GM19099 (cell line): Measurements from ENCODE around the gene THSD7B.

Source experiments
- POLR2A ChIP-seq: IDR thresholded peaks from 3 replicates; pipeline ENCODE4 v1.6.1; 2011; ENCODE audit warnings: low read depth; ENCODE audit not compliant: insufficient read length; ENCODE audit errors: extremely low read depth

Gene THSD7B

DNA sequence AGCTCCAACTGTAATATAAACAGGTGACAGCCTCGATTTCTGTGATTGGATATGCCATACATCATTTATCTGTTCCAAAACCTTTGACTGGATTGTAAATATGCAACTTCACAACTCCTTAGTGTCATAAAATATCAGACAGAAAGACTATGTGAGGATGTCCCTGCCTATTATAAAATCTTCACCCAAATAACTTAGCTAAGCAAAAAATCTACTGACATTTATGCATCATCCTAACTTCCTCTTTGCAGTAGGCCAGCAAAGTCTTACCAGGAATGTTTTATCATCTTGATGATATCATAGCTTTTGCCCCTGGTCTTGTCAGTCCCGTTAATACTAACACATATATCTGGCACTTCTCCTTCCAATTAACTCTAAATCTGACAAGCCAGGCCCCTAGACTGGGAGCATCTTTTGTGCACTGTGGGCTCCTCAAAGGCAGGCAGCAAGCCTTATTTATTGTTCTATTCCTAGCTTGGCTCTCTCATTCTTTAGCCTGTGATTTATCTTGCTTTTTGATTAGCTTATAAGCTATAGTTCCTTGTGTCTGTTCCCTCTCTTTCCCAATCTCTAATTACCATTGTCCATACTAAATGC is 842.5 kb downstream of the THSD7B start:
- TF ChIP-seq POLR2A: no peak

DNA sequence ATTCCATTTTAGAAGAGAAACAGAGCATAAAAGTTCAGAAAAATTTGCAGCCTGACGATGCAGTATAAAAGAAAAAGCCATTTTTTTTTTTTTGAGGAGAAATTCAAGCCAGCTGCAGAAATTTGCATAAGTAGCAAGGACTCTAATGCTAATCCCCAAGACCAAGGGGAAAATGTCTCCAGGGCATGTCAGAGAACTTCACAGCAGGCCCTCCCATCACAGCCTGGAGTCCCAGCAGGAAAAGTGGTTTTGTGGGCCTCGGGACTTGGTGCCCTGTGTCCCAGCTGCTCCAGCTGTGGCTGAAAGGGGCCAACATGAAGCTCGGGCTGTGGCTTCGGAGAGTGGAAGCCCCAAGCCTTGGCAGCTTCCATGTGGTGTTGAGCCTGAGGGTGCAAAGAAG is 873.6 kb downstream of the THSD7B start:
- TF ChIP-seq POLR2A: no peak

DNA sequence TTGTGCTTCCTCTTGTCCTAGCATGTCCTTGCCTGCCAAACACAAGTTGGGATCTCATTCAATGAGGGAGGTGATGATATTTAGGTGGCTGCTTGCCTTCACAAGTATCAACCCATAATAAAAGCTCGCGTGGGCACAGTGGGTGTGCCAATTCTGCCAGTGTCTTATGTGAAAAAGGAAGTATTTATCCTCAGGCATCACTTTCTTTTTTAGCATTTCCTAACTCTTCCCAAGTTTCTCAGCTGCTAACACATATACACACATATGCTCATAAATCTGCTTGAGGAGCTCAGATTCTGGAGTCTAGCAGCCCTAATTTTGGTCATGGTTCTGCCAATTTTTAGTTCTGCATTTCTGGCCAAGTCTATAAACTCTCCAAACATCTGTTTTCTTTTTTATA is 879.4 kb downstream of the THSD7B start:
- TF ChIP-seq POLR2A: no peak

DNA sequence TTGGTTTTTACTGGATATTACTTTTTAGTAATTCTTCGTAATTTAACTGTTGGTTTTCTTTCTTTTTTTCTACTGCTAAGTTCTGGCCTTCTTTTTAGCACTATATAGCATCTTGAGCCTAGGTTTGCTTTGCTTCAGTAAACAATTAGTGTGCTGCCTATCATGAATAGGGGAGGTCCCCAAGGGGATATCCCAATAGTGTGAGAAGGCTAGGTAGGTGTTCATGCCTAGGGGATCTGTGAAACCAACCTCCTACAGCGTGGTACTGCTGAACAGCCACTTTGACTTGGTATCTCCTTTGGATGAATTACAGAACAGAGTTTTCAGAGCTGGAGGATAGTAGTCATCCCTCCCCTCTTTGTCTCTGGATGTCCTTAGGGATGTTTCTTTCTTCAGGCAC is 888.7 kb downstream of the THSD7B start:
- TF ChIP-seq POLR2A: no peak

DNA sequence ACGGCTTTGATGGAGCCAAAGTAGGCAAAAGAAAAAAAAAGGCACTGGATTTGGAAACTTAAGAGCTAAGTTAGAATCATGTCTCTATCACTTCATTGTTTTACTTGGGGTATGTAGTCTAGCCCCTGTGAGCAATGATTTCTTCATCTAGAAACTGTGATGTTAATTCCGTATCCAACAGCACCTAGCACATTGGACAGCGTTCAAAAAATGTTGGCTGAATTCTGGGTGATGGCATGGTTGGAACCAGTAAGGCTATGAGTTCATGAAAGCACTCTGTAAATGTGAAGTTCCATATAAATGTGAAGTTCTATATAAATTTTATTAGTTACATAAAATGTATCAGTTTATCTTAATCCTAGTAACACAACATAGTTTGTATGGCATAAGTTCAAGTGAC is 890.5 kb downstream of the THSD7B start:
- no peak for TF ChIP-seq POLR2A

DNA sequence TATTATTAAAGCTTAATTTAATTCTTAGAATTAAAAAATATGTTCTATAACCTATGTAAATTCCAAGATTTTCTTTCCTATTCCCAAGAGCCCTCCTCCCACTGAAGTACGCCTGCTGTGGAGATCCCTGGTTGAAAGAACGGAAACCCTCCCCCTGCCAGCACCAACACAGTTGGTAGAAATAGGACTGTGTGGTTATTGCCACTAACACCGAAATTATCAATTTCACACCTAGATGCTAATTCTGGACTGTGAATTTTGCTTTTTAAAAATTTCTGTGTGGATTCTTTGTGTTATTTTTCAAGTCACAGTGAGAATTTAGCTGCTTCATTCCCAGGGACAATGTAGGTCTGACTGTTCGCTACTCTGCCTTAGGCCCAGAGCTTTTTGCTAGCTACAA is 893.1 kb downstream of the THSD7B start:
- TF ChIP-seq POLR2A: no peak

DNA sequence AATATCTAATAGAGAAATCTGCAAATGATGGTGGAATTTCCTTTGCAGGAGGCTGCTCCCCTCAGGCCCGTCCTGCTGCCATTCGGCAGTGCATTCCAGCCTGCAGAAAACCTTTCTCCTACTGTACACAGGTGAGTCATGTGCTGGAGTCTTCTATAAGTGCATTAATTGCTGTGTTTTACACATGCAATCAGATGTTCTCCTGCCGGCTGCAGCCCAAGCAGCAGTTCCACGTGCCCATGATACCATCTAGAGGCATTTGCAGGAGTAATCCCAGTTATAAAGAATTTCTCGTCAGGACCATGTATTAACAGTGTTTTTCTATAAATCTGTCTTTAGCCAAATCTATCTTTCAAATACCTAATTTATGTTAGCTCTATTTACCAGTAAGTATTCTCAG is 894.3 kb downstream of the THSD7B start:
- TF ChIP-seq POLR2A: no peak

DNA sequence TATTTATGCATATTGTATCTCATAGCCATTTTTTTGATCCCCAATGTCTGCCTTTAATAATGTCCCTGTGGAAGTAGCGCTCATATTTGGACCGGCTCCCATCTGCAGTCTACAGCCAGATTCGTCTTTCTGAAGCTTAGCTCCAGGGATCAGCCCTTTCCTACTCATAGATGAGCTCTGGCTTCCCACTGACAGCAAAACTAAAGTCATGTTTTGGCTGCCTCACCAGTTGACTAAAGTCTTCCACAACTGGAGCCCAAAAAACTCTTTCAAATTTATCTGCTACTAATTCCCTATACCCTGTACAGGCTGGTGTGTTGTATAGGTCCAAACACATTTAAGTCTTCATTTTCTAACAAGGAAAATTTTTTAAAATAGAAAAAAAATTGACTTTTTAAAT is 904.8 kb downstream of the THSD7B start:
- TF ChIP-seq POLR2A: no peak

DNA sequence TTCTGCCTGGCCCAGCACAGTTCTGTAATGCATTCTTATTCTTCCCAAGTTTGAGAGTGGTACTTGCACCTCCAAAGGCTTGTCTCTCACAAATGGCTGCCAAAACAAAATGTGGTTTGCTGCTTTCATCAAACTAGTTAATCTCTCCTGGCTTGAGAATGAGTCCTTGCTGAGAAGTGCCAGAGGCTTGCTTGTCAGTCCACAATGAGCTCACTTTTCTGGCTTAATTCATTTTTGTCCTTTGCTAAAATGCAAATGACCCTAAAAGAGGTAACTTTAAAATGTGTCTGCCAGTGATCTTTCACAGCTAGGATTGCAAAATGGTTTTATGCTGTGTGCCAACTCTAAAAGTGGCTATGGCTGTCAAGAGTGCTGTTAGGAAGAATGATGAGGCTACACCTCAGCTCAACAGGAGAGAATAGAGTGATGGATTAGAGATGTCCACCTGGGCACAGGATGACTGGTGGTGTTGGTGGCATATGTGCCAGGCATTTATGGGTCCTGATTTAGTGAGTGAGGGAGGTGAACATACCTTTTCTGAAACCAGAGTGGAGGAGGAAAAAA is 907.7 kb downstream of the THSD7B start:
- TF ChIP-seq POLR2A: no peak

DNA sequence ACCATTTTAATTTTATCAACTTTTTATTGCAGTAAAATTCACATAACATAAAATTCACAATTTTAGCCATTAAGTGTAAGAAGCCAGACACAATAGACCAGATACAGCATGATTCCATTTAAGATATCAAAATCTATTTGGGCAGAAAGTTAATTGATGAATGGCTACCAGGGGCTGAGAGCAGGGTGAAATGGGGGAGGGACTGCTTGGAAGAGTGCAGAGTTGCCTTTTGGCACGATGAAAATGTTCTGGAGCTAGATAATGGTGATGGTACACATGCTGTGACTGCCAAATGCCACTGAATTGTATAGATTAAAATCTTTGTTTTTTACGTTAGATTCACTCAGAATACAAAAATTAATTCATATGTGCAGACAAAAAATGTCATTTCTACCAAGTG is 909.6 kb downstream of the THSD7B start:
- no peak for TF ChIP-seq POLR2A

DNA sequence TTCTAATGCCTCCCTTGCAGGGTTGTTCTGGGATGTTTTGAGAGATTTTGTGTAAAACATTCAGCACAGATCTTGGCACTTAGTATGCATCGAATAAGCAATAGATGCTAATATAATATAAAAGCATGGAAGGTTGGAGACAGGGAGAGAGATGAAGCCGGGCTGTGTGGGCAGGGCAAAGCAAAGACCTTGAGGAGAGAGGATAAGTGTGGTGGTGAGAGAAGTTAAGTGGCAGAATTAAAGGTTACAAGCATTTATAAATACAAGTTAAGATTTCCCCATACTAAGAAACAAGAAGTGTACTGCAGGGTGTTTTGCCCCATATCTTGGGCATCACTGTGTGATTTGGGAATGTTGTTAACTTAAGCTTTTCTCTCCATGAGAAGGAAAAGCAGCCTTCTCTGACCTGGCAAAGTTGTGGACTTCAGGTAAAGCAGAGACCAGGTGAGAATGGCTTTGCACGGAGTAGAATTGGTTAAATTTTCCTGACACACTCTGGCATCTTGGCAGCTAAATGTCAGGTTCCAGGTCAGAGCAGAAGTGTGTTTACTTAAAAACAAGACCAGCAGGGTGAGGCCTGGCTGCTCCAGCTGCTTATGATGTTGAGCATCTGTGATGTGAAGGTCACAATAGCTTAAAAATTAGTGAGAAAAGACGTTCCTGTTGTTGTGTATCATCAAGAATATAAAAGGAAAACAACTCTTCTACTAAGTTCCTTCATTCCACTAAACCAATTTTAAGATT is 910.4 kb downstream of the THSD7B start:
- TF ChIP-seq POLR2A: no peak

DNA sequence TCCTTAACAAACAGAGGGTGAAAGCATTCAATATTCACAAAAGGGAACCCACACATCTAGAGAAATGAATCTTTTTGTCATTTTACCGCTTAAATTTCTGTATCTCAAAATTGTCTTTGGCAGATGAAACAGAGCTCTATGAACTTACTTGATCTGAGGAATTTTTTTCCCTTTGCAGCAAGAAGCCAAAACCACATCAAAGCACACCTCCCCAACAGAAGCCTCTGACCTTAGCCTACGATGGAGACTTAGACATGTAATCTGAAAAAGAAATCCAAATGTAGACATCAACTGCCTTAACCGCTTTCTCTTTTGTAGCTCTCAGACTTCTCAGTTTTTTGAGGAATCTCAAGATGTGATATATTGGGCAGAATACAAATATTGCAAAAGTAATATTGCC is 911.0 kb downstream of the THSD7B start:
- TF ChIP-seq POLR2A: no peak

DNA sequence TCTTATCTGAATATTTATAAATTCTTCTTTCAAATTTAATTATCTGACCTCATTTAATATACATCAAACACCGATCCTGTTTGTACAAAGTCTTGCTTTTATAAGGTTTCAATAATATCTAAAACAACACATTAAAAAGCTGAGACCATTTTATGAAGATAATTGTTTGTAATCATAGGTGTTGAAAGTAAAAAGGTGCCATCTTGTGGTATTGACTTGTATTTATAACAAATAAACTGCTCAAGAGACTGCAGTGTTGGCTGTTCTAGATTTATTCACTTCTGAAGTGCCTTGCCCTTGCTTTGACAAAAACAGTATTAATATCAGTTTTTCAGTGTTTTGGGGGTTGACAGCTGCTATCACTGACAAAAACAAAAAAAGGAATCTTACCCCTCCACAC is 912.1 kb downstream of the THSD7B start:
- TF ChIP-seq POLR2A: no peak

DNA sequence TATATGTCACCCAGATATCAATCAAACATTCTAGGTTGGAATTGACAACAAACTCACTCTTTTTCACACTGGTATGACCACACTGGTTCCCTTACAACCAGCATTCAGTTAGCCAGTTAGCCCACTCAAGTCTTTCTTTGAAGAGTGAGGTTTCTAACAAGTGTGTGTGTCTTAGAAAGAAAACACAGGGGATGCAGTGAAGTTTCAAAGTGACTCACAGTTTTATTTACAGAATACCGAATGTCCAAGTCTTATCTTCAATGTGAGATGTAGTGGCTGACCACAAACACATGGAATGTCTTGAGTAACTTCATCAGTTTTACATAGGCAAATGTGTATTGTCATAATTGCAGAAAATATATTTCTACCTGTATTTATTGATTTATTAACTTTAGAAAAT is 924.2 kb downstream of the THSD7B start:
- no peak for TF ChIP-seq POLR2A

DNA sequence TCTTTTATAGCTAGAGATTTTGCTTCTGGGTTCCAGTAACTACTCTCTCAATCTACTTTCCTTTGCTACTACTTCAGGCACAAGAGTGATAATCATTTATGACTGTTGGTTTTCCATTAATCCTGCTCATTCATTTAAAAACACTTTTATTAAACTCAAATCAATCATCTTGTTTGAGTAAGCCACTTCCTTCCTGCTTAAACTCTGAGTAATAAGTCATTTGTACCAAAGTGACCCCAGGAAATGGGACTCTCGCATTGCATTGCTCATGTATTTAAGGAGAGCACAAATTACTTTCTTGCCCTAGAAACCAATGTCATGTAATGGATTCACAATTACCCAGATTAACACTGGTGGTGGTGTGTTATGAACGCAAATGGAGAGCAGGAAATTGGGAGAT is 928.2 kb downstream of the THSD7B start:
- TF ChIP-seq POLR2A: no peak

DNA sequence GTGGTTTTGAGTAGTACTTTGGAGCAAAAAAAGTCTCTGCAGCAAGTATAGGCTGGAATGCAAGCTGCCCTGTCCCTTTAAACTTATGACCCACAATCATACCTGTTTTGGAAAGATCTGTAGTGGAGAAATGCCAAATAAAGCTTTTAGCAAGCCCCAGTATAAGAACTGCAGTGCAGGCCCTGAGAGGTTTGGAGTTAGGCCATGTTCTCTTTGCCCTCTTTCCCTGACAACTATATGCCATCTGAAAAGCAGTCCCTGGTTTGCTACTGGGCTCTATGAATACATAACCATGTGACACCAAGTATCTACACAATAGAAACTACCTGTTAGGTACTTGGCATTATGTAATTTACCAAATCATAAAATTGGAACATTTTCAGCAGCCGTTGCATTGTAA is 931.6 kb downstream of the THSD7B start:
- no peak for TF ChIP-seq POLR2A
